HepG2 (cell line): ENCODE measurements around the gene TP53I3. TPM values are rescaled to one million over a fixed set of nuclear protein-coding genes. Genes with fewer than 3 reads are reported as not detected.

Experiments
- ATAC-seq: fragments of 200-7000 bp; cut with Tn5 transposase; 3 replicates; pipeline ENCODE4 v1.9.1; 2020; ENCODE audit warnings: mild to moderate bottlenecking, moderate library complexity
- BruUV-seq: library from RNA; stranded (reverse); fragments of 400-500 nt; replicated peaks from 2 replicates; lab custom pipeline; 2021; lab: Mats Ljungman, UMichigan
- CTCF ChIA-PET: fragments of 300-600 bp; formaldehyde crosslinking; extraction: SDS; loops from one replicate; lab custom pipeline; 2021; ENCODE audit warnings: low total read pairs, inconsistent platforms, low intra/inter-chr PET ratio; lab: Yijun Ruan, JAX
- POLR2A ChIA-PET: fragments of 350-600 bp; sonication (Branson Sonifier 250); formaldehyde crosslinking; loops from one replicate; lab custom pipeline; 2020; ENCODE audit warnings: antibody characterized with exemption, inconsistent platforms; lab: Yijun Ruan, JAX
- DNase-seq: peaks from one replicate; pipeline ENCODE4 v3.0.0-alpha.2; 2015; ENCODE audit warnings: low spot score
- FAIRE-seq: peaks from 3 replicates; lab custom pipeline; 2011; peaks lifted over from hg19 to GRCh38; lab: Jason Lieb, UNC
- H2AFZ ChIP-seq: one replicate; pipeline ENCODE4 v1.6.1; 2011; ENCODE audit warnings: low read length, inconsistent platforms
- H3K27ac ChIP-seq: fragments of 300-600 bp; 3 replicates; pipeline ENCODE4 v1.8.0; 2011; ENCODE audit warnings: mixed run types, mild to moderate bottlenecking, mixed read lengths, low read length, inconsistent platforms; ENCODE audit not compliant: insufficient read depth; ENCODE audit errors: extremely low read length
- H3K27me3 ChIP-seq, 2 experiments: fragments of 200-600 bp in 1 of 2; 2 replicates in 1 of 2; 3 replicates in 1 of 2; pipeline versions ENCODE4 v1.6.0 to v1.8.0; 2011; ENCODE audit warnings: low read length in 2 of 2, mild to moderate bottlenecking in 2 of 2, moderate library complexity in 2 of 2, inconsistent platforms in 1 of 2; ENCODE audit not compliant: insufficient read depth in 2 of 2, control insufficient read depth in 1 of 2
- H3K36me3 ChIP-seq, 2 experiments: fragments of 200-600 bp in 1 of 2; replicated peaks in 1 of 2; 2 replicates in 1 of 2; 3 replicates in 1 of 2; pipeline versions ENCODE4 v1.5.1 to v1.8.0; 2011; ENCODE audit warnings: low read length in 2 of 2, inconsistent platforms in 1 of 2; ENCODE audit not compliant: insufficient read depth in 2 of 2, control insufficient read depth in 1 of 2
- H3K4me1 ChIP-seq: 2 replicates; pipeline ENCODE4 v1.5.1; 2012; ENCODE audit warnings: low read length, inconsistent platforms; ENCODE audit not compliant: insufficient read depth
- H3K4me2 ChIP-seq: 2 replicates; pipeline ENCODE4 v1.6.0; 2011; ENCODE audit warnings: low read depth, low read length, inconsistent platforms
- H3K4me3 ChIP-seq, 3 experiments: fragments of 200-600 bp in 1 of 3; sonication (generic), shearing (Covaris generic) in 1 of 3; replicated peaks in 1 of 3; 2 replicates each; pipeline ENCODE4 v1.5.1; 2011 to 2016; ENCODE audit warnings: low read length in 3 of 3, inconsistent platforms in 2 of 3, low read depth in 2 of 3, mild to moderate bottlenecking in 2 of 3, control low read depth in 1 of 3, mixed read lengths in 1 of 3; ENCODE audit not compliant: insufficient read depth in 1 of 3
- H3K79me2 ChIP-seq: one replicate; pipeline ENCODE4 v1.6.1; 2011; ENCODE audit warnings: low read length, inconsistent platforms; ENCODE audit not compliant: insufficient read depth
- H3K9ac ChIP-seq: 2 replicates; pipeline ENCODE4 v1.6.0; 2011; ENCODE audit warnings: mild to moderate bottlenecking, low read depth, low read length, inconsistent platforms; ENCODE audit not compliant: insufficient read depth
- H3K9me3 ChIP-seq: 2 replicates; pipeline ENCODE4 v1.5.1; 2012; ENCODE audit warnings: mild to moderate bottlenecking, low read length
- H4K20me1 ChIP-seq: 2 replicates; pipeline ENCODE4 v1.6.0; 2011; ENCODE audit warnings: inconsistent platforms, mild to moderate bottlenecking, low read length, moderate library complexity; ENCODE audit not compliant: insufficient read depth
- ATF7 ChIP-seq, 2 experiments: fragments of 450-650 bp in 1 of 2; sonication (generic) in 1 of 2; formaldehyde crosslinking in 1 of 2; IDR thresholded peaks; 2 replicates each; pipeline versions ENCODE4 v1.4.0 to v1.6.1; 2016 to 2020; ENCODE audit warnings: antibody characterized with exemption in 1 of 2, mild to moderate bottlenecking in 1 of 2, missing genetic modification reagents in 1 of 2
- ETV6 ChIP-seq: sonication (generic); formaldehyde crosslinking; conservative IDR thresholded peaks from 2 replicates; pipeline ENCODE4 v1.4.0; 2020; ENCODE audit warnings: missing genetic modification reagents
- KDM6A ChIP-seq: IDR thresholded peaks from 2 replicates; pipeline ENCODE4 v1.6.1; 2016; ENCODE audit warnings: low read depth
- SP140L ChIP-seq: sonication (generic); formaldehyde crosslinking; IDR thresholded peaks from 2 replicates; pipeline ENCODE4 v1.4.0; 2020; ENCODE audit warnings: missing genetic modification reagents, borderline replicate concordance
- ZNF143 ChIP-seq: sonication (generic); formaldehyde crosslinking; IDR thresholded peaks from 2 replicates; pipeline ENCODE4 v1.4.0; 2020; ENCODE audit warnings: missing genetic modification reagents
- ZNF234 ChIP-seq: sonication (generic); formaldehyde crosslinking; conservative IDR thresholded peaks from 2 replicates; pipeline ENCODE4 v1.5.1; 2020; ENCODE audit warnings: mild to moderate bottlenecking, missing genetic modification reagents
- ZNF652 ChIP-seq: IDR thresholded peaks from 2 replicates; pipeline ENCODE4 v1.6.1; 2016; ENCODE audit warnings: low read depth, borderline replicate concordance
- WGBS: methylation state at CpG from one replicate; pipeline ENCODE4 v1.1.6; 2017; ENCODE audit warnings: low lambda C conversion rate; 5-methylcytosine and 5-hydroxymethylcytosine counted together
- in situ Hi-C: cut with HindIII; loops from 2 replicates; pipeline ENCODE4 v1.10.0; 2017; ENCODE audit warnings: low pct_unique_long_range_greater_than_20kb; ENCODE audit not compliant: extremely low pct_ligation_motif_present
- intact Hi-C: fragments of 100-400 bp; cut with micrococcal nuclease; formaldehyde crosslinking; loops from one replicate; pipeline ENCODE4 v1.10.0; 2022; ENCODE audit not compliant: unreplicated experiment
- polyA plus RNA-seq, 8 experiments: library from polyadenylated mRNA; depleted of rRNA in 3 of 8; stranded (reverse) in 7 of 8; unstranded in 1 of 8; fragments of >200 nt; fragmentation: Illumina TruSeq in 4 of 8; extraction: Trizol in 4 of 8; gene quantifications; 2 replicates each; pipeline versions ENCODE4 v1.2.1 to v1.2.3, GENCODE V29; 2011 to 2016; ENCODE audit warnings: low read depth in 4 of 8, missing spikeins in 1 of 8, mixed read lengths in 1 of 8; ENCODE audit not compliant: insufficient read depth in 1 of 8
- total RNA-seq, 5 experiments: library from RNA; depleted of rRNA; stranded (reverse); fragments of >200 nt; fragmentation: Illumina TruSeq; extraction: Trizol; gene quantifications; 2 replicates each; pipeline ENCODE4 v1.2.3, GENCODE V29; 2016; ENCODE audit warnings: low read depth in 1 of 5
- TF ChIP-seq, protein P1 (sequence below): sonication (generic); formaldehyde crosslinking; IDR thresholded peaks from 2 replicates; pipeline ENCODE4 v1.8.1; 2022; ENCODE audit warnings: mild to moderate bottlenecking, missing genetic modification reagents
- TF ChIP-seq, protein P2 (sequence below): IDR thresholded peaks from 2 replicates; pipeline ENCODE4 v1.6.1; 2018; ENCODE audit warnings: missing genetic modification reagents, mild to moderate bottlenecking, missing compliant biosample characterization

TP53I3 gene
- total and polyA plus RNA-seq, 2 of the 13 experiments (the other 11 are each of a cell fraction or from before 2014, with no cell fraction given), result 25.0 to 44.1 TPM

DNA sequence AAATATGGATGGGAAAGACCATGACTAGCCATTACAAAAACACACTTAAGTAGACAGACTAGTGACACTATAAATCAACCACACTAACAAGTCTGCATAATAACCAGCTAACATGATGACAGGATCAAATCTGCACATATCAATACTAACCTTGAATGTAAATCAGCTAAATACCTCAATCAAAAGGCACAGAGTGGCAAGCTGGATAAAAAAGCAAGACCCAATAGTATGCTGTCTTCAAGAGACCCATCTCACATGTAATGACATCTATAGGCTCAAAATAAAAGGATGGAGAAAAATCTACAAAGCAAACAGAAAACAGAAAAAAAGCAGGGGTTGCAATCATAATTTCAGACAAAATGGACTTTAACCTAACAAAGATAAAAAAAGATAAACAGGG lies 22.2 kb upstream of the TP53I3 start (continued):
- no peak for TF ChIP-seq SP140L

DNA sequence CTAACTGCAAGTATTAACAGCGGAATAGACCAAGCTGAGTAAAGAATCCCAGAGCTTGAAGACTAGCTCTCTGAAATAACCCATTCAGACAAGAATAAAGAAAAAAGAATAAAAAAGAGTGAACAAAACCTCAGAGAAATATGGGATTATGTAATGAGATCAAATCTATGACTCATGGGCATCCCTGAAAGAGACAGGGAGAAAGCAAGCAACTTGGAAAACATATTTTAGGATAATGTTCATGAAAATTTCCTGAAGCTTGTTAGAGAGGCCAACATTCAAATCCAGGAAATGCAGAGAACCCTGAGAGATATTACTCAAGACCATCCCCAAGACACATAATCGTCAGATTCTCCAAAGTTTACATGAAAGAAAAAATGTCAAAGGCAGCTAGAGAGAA lies 21.2 kb upstream of the TP53I3 start:
- ChIA-PET CTCF (no interaction called here), POLR2A (interaction anchor here (4.3 kb wide), 1 partner anchor 22 kb away, joined by 22 read pairs; the partner anchor contains the start of gene TP53I3)
- ATAC-seq, result no peak
- no peak overlapping the region for H3K27ac ChIP-seq
- no peak overlapping the region for H2AFZ ChIP-seq
- no peak overlapping the region for H3K4me3 ChIP-seq
- H3K79me2 ChIP-seq, result no peaks in the 10 kb centered on the region
- intact Hi-C loops, result no loop called here
- 48% methylated on average over 2 of the region's 2 CpGs for WGBS
- no peaks in the 10 kb centered on the region for H4K20me1 ChIP-seq
- DNase-seq, result no peak
- no peaks in the 10 kb centered on the region for H3K36me3 ChIP-seq
- in situ Hi-C loops, result no loop called here
- no peak for FAIRE-seq
- H3K4me2 ChIP-seq, result no peak overlapping the region
- peaks cover 0 to 8% of the 10 kb centered on the region in 2 experiments; a peak in 1 of 5 replicates for H3K27me3 ChIP-seq
- H3K4me1 ChIP-seq, result peaks cover 23% of the 10 kb centered on the region
- no peak overlapping the region for H3K9ac ChIP-seq
- peaks cover 9% of the 10 kb centered on the region; the same call in 1 of the 2 replicates for H3K9me3 ChIP-seq
- no TSS peak for BruUV-seq
- no peak for TF ChIP-seq ETV6 (CRISPR knock-in tag)
- TF ChIP-seq ATF7 (IDR thresholded peaks at IDR 0.05), result peak; percentile 19; the same call in 1 of the 2 replicates
- no peak for TF ChIP-seq ATF7 (CRISPR knock-in tag; IDR thresholded peaks at IDR 0.05)

DNA sequence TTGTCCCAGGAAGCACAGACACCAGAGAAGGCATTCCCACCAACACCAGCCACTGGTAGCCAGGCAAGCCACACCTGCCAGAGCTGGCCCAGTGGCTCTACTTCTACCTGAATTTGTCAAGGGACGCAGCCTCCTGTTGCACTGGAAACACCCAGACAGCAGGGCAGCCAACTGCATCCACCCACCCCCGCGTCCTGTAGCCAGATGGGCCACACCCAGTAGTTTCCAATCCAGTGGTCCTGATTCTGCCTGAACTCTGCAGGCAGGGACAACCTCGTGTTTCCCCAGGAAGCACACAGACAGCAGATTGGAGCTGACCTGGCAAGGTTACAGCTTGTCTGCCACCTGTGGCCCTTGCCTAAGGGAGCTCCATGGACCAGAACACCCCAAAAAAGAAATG lies 20.3 kb upstream of the TP53I3 start:
- CTCF ChIA-PET, result no interaction called here
- Histone ChIP-seq H3K79me2 (no peaks in the 10 kb centered on the region), H3K36me3 (no peaks in the 10 kb centered on the region), H3K4me3 (no peak overlapping the region), H3K27me3 (peaks cover 0 to 8% of the 10 kb centered on the region in 2 experiments; a peak in 1 of 5 replicates), H3K9me3 (peaks cover 9% of the 10 kb centered on the region; the same call in 1 of the 2 replicates)
- BruUV-seq, result no TSS peak
- POLR2A ChIA-PET, result interaction anchor here (0.6 to 4.3 kb wide), 2 partner anchors 21 to 29 kb away, joined by 3 to 22 read pairs; partner anchors contain the start of genes SF3B6 and TP53I3
- in situ Hi-C loops, result no loop called here
- intact Hi-C loops, result no loop called here
- TF ChIP-seq KDM6A (CRISPR knock-in tag) (no peak), ZNF234 (CRISPR knock-in tag) (no peak), ZNF652 (no peak), ZNF143 (CRISPR knock-in tag) (no peak)
- TF ChIP-seq, protein P1, sequence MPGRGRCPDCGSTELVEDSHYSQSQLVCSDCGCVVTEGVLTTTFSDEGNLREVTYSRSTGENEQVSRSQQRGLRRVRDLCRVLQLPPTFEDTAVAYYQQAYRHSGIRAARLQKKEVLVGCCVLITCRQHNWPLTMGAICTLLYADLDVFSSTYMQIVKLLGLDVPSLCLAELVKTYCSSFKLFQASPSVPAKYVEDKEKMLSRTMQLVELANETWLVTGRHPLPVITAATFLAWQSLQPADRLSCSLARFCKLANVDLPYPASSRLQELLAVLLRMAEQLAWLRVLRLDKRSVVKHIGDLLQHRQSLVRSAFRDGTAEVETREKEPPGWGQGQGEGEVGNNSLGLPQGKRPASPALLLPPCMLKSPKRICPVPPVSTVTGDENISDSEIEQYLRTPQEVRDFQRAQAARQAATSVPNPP (CRISPR knock-in tag), result no peak
- TF ChIP-seq, protein P2, sequence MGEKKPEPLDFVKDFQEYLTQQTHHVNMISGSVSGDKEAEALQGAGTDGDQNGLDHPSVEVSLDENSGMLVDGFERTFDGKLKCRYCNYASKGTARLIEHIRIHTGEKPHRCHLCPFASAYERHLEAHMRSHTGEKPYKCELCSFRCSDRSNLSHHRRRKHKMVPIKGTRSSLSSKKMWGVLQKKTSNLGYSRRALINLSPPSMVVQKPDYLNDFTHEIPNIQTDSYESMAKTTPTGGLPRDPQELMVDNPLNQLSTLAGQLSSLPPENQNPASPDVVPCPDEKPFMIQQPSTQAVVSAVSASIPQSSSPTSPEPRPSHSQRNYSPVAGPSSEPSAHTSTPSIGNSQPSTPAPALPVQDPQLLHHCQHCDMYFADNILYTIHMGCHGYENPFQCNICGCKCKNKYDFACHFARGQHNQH (CRISPR knock-in tag), result no peak
- TF ChIP-seq, all 625 proteins: peak for 0
- ATAC-seq (no peak), FAIRE-seq (no peak), DNase-seq (no peak)
- 0% methylated on average over 3 of the region's 4 CpGs for WGBS
- Histone ChIP-seq H3K4me1 (peaks cover 19% of the 10 kb centered on the region), H2AFZ (no peak overlapping the region), H3K9ac (no peak overlapping the region), H4K20me1 (no peaks in the 10 kb centered on the region), H3K4me2 (no peak overlapping the region), H3K27ac (no peak overlapping the region)
